ENCODE measurements around the gene TRAF1.

DNA sequence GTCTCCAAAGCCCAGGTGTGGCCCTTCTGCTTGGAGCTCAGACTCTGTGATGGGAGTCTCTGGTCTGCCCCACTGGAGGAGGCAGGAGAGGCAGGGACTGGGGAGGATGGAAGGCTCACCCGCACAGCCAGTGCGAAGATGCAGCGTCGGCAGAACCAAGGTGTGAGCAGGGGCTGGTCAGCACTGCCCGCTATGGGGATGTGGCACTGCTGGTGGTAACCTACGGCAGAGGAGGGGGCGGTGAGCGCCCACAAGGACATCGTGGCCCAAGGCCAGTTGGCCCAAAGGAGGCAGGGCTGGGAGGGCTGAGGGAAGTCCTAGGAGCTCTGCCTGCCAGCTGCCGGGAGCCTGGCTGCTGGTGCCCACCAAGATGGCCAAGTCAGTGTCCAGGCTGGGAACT, 56.9 kb downstream of the TRAF1 start:
- TF ChIP-seq SRSF4 (IDR thresholded peaks at IDR 0.05; ENCODE audit: low read depth, low read length, poor library complexity, severe bottlenecking) = no peak
- TF ChIP-seq CREM (IDR thresholded peaks at IDR 0.05) = no peak
- no peak for TF ChIP-seq CREM (CRISPR knock-in tag; IDR thresholded peaks at IDR 0.05)
- TF ChIP-seq MAFK (conservative IDR thresholded peaks at IDR 0.05 in 1 of 2, IDR thresholded peaks at IDR 0.05 in 1 of 2; ENCODE audit: low read length in 2 of 2) = no peak
- TF ChIP-seq, protein P1, sequence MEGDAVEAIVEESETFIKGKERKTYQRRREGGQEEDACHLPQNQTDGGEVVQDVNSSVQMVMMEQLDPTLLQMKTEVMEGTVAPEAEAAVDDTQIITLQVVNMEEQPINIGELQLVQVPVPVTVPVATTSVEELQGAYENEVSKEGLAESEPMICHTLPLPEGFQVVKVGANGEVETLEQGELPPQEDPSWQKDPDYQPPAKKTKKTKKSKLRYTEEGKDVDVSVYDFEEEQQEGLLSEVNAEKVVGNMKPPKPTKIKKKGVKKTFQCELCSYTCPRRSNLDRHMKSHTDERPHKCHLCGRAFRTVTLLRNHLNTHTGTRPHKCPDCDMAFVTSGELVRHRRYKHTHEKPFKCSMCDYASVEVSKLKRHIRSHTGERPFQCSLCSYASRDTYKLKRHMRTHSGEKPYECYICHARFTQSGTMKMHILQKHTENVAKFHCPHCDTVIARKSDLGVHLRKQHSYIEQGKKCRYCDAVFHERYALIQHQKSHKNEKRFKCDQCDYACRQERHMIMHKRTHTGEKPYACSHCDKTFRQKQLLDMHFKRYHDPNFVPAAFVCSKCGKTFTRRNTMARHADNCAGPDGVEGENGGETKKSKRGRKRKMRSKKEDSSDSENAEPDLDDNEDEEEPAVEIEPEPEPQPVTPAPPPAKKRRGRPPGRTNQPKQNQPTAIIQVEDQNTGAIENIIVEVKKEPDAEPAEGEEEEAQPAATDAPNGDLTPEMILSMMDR (CRISPR knock-in tag; IDR thresholded peaks at IDR 0.05) = no peak
- TF ChIP-seq, protein P2, sequence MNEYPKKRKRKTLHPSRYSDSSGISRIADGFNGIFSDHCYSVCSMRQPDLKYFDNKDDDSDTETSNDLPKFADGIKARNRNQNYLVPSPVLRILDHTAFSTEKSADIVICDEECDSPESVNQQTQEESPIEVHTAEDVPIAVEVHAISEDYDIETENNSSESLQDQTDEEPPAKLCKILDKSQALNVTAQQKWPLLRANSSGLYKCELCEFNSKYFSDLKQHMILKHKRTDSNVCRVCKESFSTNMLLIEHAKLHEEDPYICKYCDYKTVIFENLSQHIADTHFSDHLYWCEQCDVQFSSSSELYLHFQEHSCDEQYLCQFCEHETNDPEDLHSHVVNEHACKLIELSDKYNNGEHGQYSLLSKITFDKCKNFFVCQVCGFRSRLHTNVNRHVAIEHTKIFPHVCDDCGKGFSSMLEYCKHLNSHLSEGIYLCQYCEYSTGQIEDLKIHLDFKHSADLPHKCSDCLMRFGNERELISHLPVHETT (CRISPR knock-in tag; conservative IDR thresholded peaks at IDR 0.05) = no peak
- TF ChIP-seq POLR2AphosphoS5 (IDR thresholded peaks at IDR 0.05; ENCODE audit: low read depth, low read length) = no peak
- no peak for TF ChIP-seq ZSCAN31 (CRISPR knock-in tag; IDR thresholded peaks at IDR 0.05; ENCODE audit: low read depth)
- TF ChIP-seq RORA (CRISPR knock-in tag; IDR thresholded peaks at IDR 0.05) = no peak
- TF ChIP-seq TOE1 (CRISPR knock-in tag; IDR thresholded peaks at IDR 0.05) = no peak
- no peak for TF ChIP-seq JUNB (CRISPR knock-in tag; IDR thresholded peaks at IDR 0.05; ENCODE audit: borderline replicate concordance)
- TF ChIP-seq, protein P3, sequence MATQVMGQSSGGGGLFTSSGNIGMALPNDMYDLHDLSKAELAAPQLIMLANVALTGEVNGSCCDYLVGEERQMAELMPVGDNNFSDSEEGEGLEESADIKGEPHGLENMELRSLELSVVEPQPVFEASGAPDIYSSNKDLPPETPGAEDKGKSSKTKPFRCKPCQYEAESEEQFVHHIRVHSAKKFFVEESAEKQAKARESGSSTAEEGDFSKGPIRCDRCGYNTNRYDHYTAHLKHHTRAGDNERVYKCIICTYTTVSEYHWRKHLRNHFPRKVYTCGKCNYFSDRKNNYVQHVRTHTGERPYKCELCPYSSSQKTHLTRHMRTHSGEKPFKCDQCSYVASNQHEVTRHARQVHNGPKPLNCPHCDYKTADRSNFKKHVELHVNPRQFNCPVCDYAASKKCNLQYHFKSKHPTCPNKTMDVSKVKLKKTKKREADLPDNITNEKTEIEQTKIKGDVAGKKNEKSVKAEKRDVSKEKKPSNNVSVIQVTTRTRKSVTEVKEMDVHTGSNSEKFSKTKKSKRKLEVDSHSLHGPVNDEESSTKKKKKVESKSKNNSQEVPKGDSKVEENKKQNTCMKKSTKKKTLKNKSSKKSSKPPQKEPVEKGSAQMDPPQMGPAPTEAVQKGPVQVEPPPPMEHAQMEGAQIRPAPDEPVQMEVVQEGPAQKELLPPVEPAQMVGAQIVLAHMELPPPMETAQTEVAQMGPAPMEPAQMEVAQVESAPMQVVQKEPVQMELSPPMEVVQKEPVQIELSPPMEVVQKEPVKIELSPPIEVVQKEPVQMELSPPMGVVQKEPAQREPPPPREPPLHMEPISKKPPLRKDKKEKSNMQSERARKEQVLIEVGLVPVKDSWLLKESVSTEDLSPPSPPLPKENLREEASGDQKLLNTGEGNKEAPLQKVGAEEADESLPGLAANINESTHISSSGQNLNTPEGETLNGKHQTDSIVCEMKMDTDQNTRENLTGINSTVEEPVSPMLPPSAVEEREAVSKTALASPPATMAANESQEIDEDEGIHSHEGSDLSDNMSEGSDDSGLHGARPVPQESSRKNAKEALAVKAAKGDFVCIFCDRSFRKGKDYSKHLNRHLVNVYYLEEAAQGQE (IDR thresholded peaks at IDR 0.05; ENCODE audit: borderline replicate concordance in 1 of 2, low read depth in 1 of 2, low read length in 2 of 2) = no peak
- TF ChIP-seq ZNF530 (CRISPR knock-in tag; IDR thresholded peaks at IDR 0.05; ENCODE audit: low read depth) = no peak
- TF ChIP-seq POLR2A (IDR thresholded peaks at IDR 0.05; ENCODE audit: insufficient read depth in 1 of 2, low read depth in 2 of 2, low read length in 2 of 2) = no peak

Data from HepG2 (cell line).